Esophagus (tissue), 2 donors: ENCODE results near the gene SLC25A38. TPM values are rescaled to one million over a fixed set of nuclear protein-coding genes. Genes with fewer than 3 reads are reported as not detected.

ENCODE experiments used
- H3K27ac ChIP-seq, 2 donors: one replicate each; pipeline ENCODE4 v1.5.1; 2013; ENCODE audit warnings: low read depth in 2 of 2, mild to moderate bottlenecking in 2 of 2, inconsistent platforms in 1 of 2, low read length in 1 of 2, moderate library complexity in 1 of 2
- H3K27me3 ChIP-seq, 2 donors: one replicate each; pipeline ENCODE4 v1.6.1; 2013; ENCODE audit warnings: low read length in 2 of 2, control low read depth in 1 of 2, mild to moderate bottlenecking in 1 of 2; ENCODE audit not compliant: insufficient read depth in 2 of 2, control insufficient read depth in 1 of 2
- H3K36me3 ChIP-seq, 2 donors: one replicate each; pipeline ENCODE4 v1.6.1; 2013; ENCODE audit warnings: low read length in 1 of 2; ENCODE audit not compliant: control insufficient read depth in 2 of 2, insufficient read depth in 2 of 2
- H3K4me1 ChIP-seq, 2 donors: one replicate each; pipeline ENCODE4 v1.6.1; 2013; ENCODE audit warnings: low read length in 1 of 2; ENCODE audit not compliant: control insufficient read depth in 2 of 2, insufficient read depth in 2 of 2
- H3K4me3 ChIP-seq, 2 donors: one replicate each; pipeline ENCODE4 v1.5.1; 2013; ENCODE audit warnings: low read length in 2 of 2, mild to moderate bottlenecking in 2 of 2, low read depth in 1 of 2, moderate library complexity in 1 of 2
- H3K9me3 ChIP-seq, 2 donors: one replicate each; pipeline ENCODE4 v1.6.1; 2013; ENCODE audit warnings: mild to moderate bottlenecking in 2 of 2, low read depth in 1 of 2, low read length in 1 of 2, moderate library complexity in 1 of 2; ENCODE audit not compliant: control insufficient read depth in 2 of 2, insufficient read depth in 1 of 2
- WGBS, 2 donors: extraction: QIAGEN DNeasy Blood & Tissue Kit; methylation state at CpG; one replicate each; pipeline ENCODE4 v1.1.7; 2013; 5-methylcytosine and 5-hydroxymethylcytosine counted together
- polyA plus RNA-seq, 2 donors: library from polyadenylated mRNA; stranded (reverse); fragments of 200-250 nt; gene quantifications; one replicate each; pipeline ENCODE4 v1.2.3, GENCODE V29; 2013
- donor health status: healthy with polysubstance abuse.
- donor health status: Bipolar disorder and iron deficiency.

SLC25A38 gene
- polyA plus RNA-seq, 2 donors = 9.2 to 11.9 TPM

- WGBS, 2 donors = 80 to 92% methylated on average over 4 of the region's 4 CpGs
- Histone ChIP-seq H3K4me3 (no peak overlapping the region), H3K4me1 (no peaks in the 10 kb centered on the region), H3K27me3 (no peaks in the 10 kb centered on the region), H3K27ac (no peak overlapping the region), H3K36me3 (no peaks in the 10 kb centered on the region), H3K9me3 (no peaks in the 10 kb centered on the region)
Measured at GRCh38 chr3:39443530-39443929, 60.4 kb downstream of the SLC25A38 start.

DNA sequence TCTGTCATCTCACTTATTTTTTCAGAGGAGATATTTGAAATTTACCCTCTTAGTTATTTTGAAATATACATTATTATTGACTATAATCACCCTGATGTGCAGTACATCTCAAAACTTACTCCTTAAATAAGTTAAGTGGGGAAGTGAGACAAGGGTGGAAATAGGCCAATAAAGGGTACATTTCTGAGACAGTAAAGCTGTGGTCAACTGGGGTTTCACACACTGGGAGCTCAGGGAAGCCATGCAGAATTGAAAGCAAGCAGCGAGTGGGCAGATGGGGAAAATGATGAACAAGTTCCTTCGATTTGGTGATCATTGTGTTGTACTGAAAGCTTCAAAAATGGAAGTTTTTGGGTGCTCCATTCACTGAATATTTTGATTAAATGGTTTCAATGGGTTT lies 62.8 kb downstream of the SLC25A38 start:
- H3K36me3 ChIP-seq = no peaks in the 10 kb centered on the region
- H3K9me3 ChIP-seq = no peaks in the 10 kb centered on the region
- H3K4me1 ChIP-seq = no peaks in the 10 kb centered on the region
- no peak overlapping the region for H3K27ac ChIP-seq
- no peak overlapping the region for H3K4me3 ChIP-seq
- WGBS, 2 donors = 76 to 81% methylated on average over 2 of the region's 2 CpGs
- no peaks in the 10 kb centered on the region for H3K27me3 ChIP-seq

- H3K9me3 ChIP-seq = no peaks in the 10 kb centered on the region
- H3K36me3 ChIP-seq = no peaks in the 10 kb centered on the region
- H3K4me3 ChIP-seq = no peak overlapping the region
- no peaks in the 10 kb centered on the region for H3K27me3 ChIP-seq
- no peak overlapping the region for H3K27ac ChIP-seq
- H3K4me1 ChIP-seq = no peaks in the 10 kb centered on the region
- WGBS, 2 donors = 90 to 92% methylated on average over 2 of the region's 2 CpGs
Measured at GRCh38 chr3:39446444-39446843, 63.3 kb downstream of the SLC25A38 start.

Other genes with a start within 250 kb of the SLC25A38 start
- gene CSRNP1, start 229.8 kb upstream of the SLC25A38 start, polyA plus RNA-seq = 10 to 100 TPM; 16.8 to 21.4 TPM
- under 1 TPM; 0.07 to 0.10 TPM for gene XIRP1, start 190.8 kb upstream of the SLC25A38 start, polyA plus RNA-seq
- gene CX3CR1, start 103.3 kb upstream of the SLC25A38 start, polyA plus RNA-seq = under 1 TPM; 0.14 to 0.21 TPM
- under 1 TPM in 1 of 2 donors, not detected in 1; 0.06 TPM for gene CCR8, start 53.7 kb upstream of the SLC25A38 start, polyA plus RNA-seq
- 1,000 to 10,000 TPM in 1 of 2 donors, 100 to 1,000 TPM in 1; 872 to 1,509 TPM for gene RPSA, start 23.4 kb downstream of the SLC25A38 start, polyA plus RNA-seq
- gene MOBP, start 84.3 kb downstream of the SLC25A38 start, polyA plus RNA-seq = not detected